Stimulated activated CD4-positive, alpha-beta T cell treated with anti-CD3 and anti-CD28 coated beads, Interleukin-1b, Interleukin-23, amount 100 ng/mL, for 1 hour (primary cell): ENCODE data around the gene GPR143.

ENCODE experiments used
- DNase-seq, 2 donors: peaks; one replicate each; pipeline ENCODE4 v3.0.0-alpha.2; 2020; ENCODE audit warnings: low read depth in 2 of 2

Gene GPR143

DNA sequence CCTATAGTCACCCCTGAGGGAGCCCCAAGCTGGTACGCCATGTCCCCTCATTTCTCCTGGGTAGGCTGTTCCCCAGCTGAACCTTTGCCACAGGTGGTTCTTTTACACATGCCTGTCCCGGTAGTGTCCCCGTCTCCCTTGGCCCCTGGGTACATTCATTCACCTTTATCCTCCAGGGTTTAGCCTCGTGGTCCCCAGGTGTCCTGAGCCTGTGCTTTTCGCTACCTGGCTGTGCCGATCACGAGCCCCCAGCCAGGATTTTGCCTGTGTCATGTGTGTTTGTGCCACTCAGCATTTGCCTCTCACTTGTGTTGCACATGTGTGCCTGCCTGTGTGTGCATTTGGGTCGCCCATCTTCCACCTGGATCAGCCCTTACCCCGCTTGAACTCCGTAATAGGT is 57.6 kb downstream of the GPR143 start:
- DNase-seq, result no peak

- DNase-seq, result no peak
These were observed 58.2 kb downstream of the GPR143 start for GRCh38 chrX:9707306-9708033.

DNA sequence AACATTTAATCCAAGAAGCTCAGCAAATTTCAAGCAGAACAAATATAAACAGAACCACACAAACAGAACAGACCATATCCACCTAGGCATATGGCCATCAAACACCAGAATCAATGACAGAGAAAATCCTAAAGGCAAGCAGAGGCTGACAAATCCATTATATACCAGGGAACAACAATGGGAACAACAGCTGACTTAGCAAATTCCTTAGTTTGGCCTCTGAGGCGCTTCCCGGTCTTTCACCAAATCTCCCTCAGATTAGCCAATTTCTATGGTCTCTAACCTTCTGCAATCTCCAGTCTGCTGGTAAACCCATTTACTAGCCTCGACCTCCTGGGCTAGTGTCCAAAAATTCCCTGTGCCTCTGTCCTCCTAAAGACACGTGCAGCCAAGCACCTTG is 59.2 kb downstream of the GPR143 start:
- no peak for DNase-seq

DNA sequence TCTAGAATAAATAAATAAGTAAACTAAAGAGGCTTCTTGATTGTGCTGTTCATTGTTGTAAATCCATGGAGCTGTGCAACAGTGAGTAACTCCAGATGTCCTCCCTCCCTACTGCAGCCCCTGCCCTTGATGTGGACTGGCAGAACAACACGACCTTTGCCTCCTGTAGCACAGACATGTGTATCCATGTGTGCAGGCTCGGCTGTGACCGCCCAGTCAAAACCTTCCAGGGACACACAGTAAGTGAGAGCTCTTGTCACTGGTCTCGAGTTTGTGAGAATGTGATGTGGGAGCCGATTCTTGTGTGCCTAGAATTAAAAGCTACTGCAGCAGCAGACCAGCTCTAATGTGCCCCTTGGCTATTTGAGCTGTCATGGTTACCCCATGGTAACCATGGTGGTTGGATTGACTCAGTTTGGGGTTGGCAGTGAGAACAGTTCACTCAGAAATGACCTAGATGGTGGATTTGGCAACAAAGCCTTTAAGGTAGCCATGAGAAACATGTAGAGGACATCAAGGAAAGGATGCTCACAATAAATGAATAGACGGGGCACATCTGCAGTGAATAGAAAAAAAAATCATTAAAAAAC is 60.7 kb downstream of the GPR143 start:
- DNase-seq, result no peak

- DNase-seq, result no peak
These were observed 62.2 kb downstream of the GPR143 start for GRCh38 chrX:9703406-9703805.

DNA sequence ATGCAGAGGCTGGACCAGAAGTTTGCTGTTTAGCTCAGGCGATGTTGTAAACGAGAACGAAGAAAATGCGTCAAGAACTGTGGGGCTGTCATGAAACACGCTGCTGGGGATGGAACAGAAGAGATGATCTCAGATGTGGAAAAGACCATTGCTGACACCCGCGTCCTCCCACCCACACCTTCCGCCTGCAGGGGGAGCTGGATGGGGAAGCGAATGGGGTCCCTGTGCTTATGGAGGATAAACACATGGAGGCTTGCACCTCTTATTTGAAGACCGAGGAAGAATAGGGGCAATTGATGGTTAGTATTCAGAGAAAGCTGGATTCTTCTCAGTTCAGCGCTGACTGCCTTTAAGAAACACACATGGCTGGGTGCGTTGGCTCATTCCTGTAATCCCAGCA is 63.9 kb downstream of the GPR143 start:
- DNase-seq, result no peak

DNA sequence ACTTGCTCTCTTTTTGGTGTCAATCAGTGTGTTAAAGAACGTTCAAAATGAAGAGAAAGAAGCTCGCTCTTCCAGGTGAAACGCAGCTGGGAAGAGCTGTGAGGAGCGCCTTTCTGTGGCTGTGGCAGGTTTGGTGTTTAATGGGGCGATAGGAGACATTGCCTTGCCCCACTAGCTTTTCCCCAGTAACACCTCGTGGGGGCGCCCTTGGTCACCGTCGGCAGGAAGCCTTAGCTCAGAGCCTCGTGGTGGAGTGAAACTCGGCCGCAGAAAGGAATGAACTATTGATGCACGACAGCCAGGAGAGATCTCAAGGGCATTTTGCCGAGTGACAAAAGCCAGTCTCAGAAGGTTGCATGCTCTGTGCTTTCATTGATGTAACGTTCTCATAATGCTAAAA is 65.1 kb downstream of the GPR143 start:
- no peak for DNase-seq

GRCh38 chrX:9698576-9698975 is 67.1 kb downstream of the GPR143 start:
- DNase-seq, result no peak

DNA sequence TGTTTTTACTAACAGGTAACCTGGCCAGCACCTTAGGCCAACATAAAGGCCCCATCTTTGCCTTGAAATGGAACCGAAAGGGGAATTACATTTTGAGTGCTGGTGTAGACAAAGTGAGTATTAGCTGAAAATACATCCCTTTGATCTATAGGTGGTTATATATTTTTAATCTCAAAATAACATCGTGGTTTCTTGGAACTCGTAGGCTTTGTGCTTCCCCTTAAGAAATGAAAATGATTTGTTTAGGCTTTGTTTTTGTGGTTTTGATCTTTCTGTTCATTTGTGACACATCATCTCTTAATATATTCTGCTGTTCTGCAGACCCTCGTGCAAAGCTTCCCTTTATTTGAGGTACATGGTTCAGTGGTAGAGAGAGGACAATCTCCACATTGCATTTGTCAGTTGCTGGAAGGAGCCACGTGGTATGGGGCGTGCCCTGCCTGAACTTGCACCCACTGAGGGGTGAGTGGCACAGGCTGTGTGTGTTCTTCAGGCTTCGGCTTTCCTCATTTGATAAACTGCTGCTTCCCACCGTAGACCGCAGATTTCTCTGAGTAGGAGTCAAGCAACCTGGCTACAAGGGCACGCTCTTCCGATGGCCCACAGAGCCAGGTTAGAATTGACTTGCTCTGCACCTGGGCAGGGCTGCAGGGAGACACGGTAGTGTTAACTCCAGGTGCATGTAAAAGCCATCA is 72.2 kb downstream of the GPR143 start:
- no peak for DNase-seq

- DNase-seq, result no peak
These were observed 75.6 kb downstream of the GPR143 start for GRCh38 chrX:9690046-9690445.

- no peak for DNase-seq
These were observed 76.8 kb downstream of the GPR143 start for GRCh38 chrX:9688833-9689232.

GRCh38 chrX:9687899-9688298 is 77.7 kb downstream of the GPR143 start:
- DNase-seq, result no peak

DNA sequence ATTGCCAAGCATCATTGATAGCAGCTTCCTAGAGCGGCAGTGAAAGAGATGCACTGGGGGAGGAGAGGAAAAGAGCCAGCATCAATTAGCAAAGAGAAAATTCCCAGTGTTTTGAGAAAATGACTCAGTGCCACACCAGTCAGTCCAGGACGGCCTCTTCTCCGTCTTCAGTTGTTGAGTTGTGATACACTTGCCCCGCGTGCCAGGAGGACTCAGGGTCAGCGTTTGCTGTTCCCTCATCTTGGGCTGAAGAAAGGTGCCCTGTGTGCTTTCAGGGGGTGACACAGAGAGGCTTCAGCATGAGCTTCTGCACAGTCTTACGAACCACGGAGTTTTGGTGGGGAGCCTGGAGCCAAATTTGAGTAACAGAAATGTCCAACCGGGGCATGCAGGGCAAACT is 82.3 kb downstream of the GPR143 start:
- no peak for DNase-seq

DNA sequence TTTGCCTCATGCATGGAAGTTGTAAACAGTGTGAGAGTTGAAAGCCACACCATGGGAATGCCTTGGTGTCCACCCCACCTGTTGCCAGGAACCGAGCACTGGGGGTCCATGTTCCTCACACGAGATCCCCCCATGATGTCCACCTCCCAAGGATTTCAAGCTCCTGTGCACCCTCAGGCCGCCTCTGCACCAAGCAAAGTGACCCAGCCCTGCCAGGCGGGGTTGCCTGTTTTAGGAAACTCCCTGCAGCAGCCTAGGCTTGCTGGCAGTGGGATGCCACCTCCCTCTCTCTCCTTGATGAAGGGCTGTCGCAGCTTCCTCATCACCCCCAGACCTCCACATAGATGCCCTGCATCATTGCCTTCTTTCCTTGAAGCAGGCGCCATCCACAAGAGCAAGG is 82.8 kb downstream of the GPR143 start:
- no peak for DNase-seq

- DNase-seq, result no peak
These were observed 83.2 kb downstream of the GPR143 start for GRCh38 chrX:9682456-9682855.

DNA sequence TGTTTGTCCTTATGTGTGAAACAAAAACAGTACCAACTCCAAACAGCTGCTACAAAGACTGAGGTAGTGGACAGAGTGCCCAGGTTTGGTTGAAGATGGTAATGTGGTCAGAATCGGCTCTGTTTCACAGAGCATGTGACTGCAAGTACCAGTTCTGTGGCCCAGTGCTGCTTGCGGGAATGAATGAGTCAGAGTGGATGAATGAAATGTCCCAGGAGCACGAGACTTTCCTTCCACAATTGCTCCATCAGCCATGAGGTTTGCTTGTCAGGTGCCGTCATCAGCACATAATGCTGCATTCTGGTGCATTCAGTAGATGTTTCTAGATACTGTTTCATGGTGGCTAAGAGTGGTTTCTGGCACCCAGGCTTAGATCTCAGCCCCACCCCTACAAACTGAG is 84.2 kb downstream of the GPR143 start:
- DNase-seq, result no peak

- no peak for DNase-seq
These were observed 84.6 kb downstream of the GPR143 start for GRCh38 chrX:9681011-9681410.

DNA sequence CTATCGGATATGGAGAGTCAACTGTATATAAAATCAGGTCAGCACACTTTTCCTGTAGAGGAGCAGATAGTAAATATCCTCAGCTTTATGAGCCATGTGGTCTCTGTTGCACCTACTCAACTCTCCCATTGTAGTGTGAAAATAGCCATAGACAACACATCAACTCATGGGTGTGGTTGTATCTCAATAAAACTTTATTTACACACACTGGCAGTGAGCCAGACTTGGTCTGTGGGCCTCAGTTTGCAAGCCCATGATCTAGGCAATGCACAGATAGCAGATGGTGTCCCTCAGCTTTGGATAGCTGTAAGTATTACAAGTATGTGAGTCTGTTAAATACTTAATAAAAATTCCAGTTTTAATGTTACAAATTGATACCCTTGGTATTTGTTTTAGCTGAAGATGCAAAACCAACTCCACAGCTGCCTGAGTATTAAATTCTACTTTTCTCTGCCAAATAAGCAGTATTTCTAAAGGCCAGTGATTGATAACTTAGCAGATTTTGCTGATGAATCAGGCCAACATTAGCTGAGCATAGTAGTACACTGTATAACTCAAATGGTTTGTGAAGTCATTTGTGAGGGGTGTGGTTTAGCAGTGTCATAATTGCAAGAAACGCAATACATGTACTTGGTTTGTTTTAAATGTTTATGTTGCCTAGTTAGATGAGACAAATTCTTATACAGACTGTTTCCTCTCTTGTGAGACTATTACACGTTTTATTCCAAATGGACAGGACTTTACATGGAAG is 87.3 kb downstream of the GPR143 start:
- DNase-seq, result no peak

DNA sequence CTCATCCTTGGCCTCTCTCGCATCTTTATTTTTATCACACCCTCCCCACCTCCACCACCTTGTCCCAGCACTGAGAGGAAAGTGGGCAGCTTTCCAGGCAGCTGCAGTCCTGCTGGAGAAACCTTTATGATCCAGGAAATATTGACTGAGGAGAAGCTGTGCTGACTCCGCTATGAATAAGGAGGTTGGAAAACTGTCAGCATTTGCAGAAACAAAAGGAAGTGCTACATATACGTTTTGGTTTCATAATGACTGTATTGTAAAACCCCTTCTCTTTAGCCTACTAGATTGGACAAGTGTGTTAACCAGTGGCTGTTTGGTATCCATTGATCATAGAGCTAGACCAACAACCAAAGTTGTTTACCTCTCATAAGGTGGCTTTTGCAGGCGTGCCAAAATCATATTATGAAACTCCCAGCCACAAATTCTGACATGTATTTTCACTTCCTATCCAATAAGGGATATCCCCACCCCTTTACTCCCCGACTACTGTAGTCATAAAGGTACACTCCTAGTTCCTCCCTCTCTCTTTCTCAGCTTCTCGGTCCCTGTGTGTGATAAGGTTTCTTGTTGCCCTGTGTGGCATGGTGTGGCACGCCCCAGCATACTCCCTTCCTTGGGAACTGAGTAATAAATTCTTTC is 88.4 kb downstream of the GPR143 start:
- peak in 1 of 2 donors; percentile 0 for DNase-seq

GRCh38 chrX:9676738-9677097 is 88.9 kb downstream of the GPR143 start:
- DNase-seq, result no peak

DNA sequence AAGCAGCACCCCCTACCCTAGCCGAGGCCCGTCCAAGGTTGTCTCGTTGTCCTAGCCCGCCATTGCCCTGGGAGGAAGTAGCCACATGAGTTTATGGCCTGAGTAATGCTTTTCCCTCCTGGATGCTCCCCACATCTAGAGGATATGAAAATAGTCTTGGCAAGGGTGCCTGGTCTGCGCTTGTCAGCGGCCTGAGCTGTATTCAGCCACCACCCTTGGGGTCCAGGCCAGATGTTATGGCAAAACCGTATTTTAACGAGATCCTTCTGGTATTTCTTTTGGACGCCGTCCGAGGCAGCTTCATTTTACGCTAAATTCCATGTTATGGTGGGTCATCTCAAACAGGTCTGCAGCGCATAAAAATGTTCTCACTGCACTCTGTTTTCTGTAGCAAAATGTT is 89.3 kb downstream of the GPR143 start:
- no peak for DNase-seq
